ENCODE measurements around the gene DAGLA.

GRCh38 chr11:61691380-61692156 is 11.4 kb downstream of the DAGLA start:
- TF ChIP-seq CTCF (IDR thresholded peaks at IDR 0.05) (no peak), POLR2A (IDR thresholded peaks at IDR 0.05) (no peak)
